OCI-LY3 (cell line): Measurements from ENCODE around the gene ANKRD33B.
"Not testable (repeated sequence)": the region's sequence is repeated elsewhere in the genome, so short reads cannot be mapped to it uniquely, and the experiment has no call there.

Experiments used
- H2AFZ ChIP-seq: fragments of 200-600, 300-600 bp; shearing (Covaris generic); 2 replicates; pipeline ENCODE4 v1.6.0; 2014; ENCODE audit warnings: antibody characterized with exemption, low read depth, low read length
- H3K27ac ChIP-seq: fragments of 200-600, 300-600 bp; sonication (generic); 2 replicates; pipeline ENCODE4 v1.5.1; 2014; ENCODE audit warnings: mild to moderate bottlenecking, low read length, moderate library complexity, mixed read lengths
- H3K27me3 ChIP-seq: fragments of 200-600, 300-600 bp; sonication (generic); 2 replicates; pipeline ENCODE4 v1.6.1; 2014; ENCODE audit warnings: low read depth, low read length, mixed read lengths
- H3K36me3 ChIP-seq: fragments of 200-600, 300-600 bp; sonication (generic); replicated peaks from 2 replicates; pipeline ENCODE3; 2014; ENCODE audit warnings: low read depth, low read length, mixed read lengths
- H3K4me1 ChIP-seq: fragments of 300-600, 200-600 bp; sonication (generic); 2 replicates; pipeline ENCODE4 v1.6.1; 2014; ENCODE audit warnings: low read length, mixed read lengths
- H3K4me2 ChIP-seq: fragments of 200-600, 300-600 bp; sonication (generic); 2 replicates; pipeline ENCODE4 v1.6.1; 2014; ENCODE audit warnings: low read length, mixed read lengths
- H3K4me3 ChIP-seq: fragments of 300-600, 200-600 bp; sonication (generic); 2 replicates; pipeline ENCODE4 v1.5.1; 2014; ENCODE audit warnings: antibody characterized with exemption, mild to moderate bottlenecking, low read length, moderate library complexity
- H3K79me2 ChIP-seq: fragments of 300-600, 200-600 bp; shearing (Covaris generic); 2 replicates; pipeline ENCODE4 v1.6.1; 2014; ENCODE audit warnings: mild to moderate bottlenecking, low read length, mixed read lengths
- H3K9ac ChIP-seq: fragments of 300-600, 200-600 bp; shearing (Covaris generic); 2 replicates; pipeline ENCODE4 v1.6.0; 2014; ENCODE audit warnings: mild to moderate bottlenecking, low read length, moderate library complexity
- H3K9me3 ChIP-seq: fragments of 200-600, 300-600 bp; shearing (Covaris generic); 2 replicates; pipeline ENCODE4 v1.6.1; 2014; ENCODE audit warnings: low read length, mixed read lengths; ENCODE audit not compliant: insufficient read depth
- H4K20me1 ChIP-seq: fragments of 200-600, 300-600 bp; sonication (generic); 2 replicates; pipeline ENCODE4 v1.6.1; 2016; ENCODE audit warnings: low read length, mixed read lengths; ENCODE audit not compliant: insufficient read depth
- CTCF ChIP-seq: fragments of 200-600, 300-600 bp; sonication (generic); IDR thresholded peaks from 2 replicates; pipeline ENCODE4 v1.5.1; 2014; ENCODE audit warnings: antibody characterized with exemption, low read length, low read depth
- EZH2phosphoT487 ChIP-seq: fragments of 200-600 bp; shearing (Covaris generic); IDR thresholded peaks from 2 replicates; pipeline ENCODE4 v1.6.1; 2018; ENCODE audit warnings: antibody characterized with exemption, mixed run types, low read depth

Gene ANKRD33B

DNA sequence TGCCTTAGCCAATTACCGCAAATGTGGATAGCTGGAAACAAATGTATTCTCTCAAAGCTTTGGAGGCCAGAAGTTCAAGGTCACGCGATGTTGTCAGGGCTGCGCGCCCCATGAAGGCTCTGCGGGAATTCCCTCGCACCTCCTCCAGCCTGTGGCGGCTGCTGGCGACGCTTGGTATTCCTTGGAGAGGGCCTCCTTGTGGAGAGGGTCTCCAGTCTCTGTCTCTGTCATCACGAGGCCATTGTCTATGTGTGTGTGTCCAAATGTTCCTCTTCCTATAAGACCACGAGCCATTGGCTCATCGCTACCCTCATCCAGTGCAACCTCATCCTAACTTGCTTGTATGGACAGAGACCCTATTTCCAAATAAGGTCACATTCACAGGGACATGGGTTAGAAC is 97.5 kb downstream of the ANKRD33B start:
- Histone ChIP-seq H3K9ac (no peak overlapping the region), H3K36me3 (peaks cover 5% of the 10 kb centered on the region), H3K9me3 (no peaks in the 10 kb centered on the region), H3K79me2 (no peaks in the 10 kb centered on the region), H4K20me1 (no peaks in the 10 kb centered on the region), H3K4me3 (no peak overlapping the region), H3K27ac (no peak overlapping the region), H3K4me1 (no peaks in the 10 kb centered on the region), H3K27me3 (no peaks in the 10 kb centered on the region), H3K4me2 (no peak overlapping the region), H2AFZ (no peak overlapping the region)
- no peak for TF ChIP-seq EZH2phosphoT487
- no peak for TF ChIP-seq CTCF

DNA sequence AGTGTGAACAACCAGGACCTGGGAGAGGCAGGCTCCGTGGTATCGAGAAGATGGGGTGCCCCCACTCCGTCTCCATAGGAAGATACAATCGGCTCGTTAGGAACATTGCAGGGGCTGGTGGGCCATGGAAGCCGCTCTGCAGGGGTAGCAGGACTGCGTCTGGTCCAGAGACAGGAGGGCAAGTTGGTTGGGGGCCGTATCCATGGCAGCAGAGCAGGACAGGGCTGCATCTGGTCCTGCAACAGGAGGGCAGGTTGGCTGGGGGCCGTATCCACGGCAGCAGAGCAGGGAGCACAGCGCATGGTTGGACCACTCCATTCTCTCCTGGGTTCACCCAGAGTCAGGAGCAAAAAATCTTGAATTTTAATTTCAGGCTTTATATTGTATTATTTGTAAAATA is 98.2 kb downstream of the ANKRD33B start:
- no peak for TF ChIP-seq CTCF
- no peak for TF ChIP-seq EZH2phosphoT487
- H3K36me3 ChIP-seq = peaks cover 5% of the 10 kb centered on the region
- H3K4me2 ChIP-seq = no peak overlapping the region
- H3K4me3 ChIP-seq = no peak overlapping the region
- H3K27ac ChIP-seq = no peak overlapping the region
- H3K9ac ChIP-seq = no peak overlapping the region
- no peaks in the 10 kb centered on the region for H3K27me3 ChIP-seq
- no peak overlapping the region for H2AFZ ChIP-seq
- H3K4me1 ChIP-seq = no peaks in the 10 kb centered on the region
- H3K9me3 ChIP-seq = no peaks in the 10 kb centered on the region
- no peaks in the 10 kb centered on the region for H3K79me2 ChIP-seq
- H4K20me1 ChIP-seq = no peaks in the 10 kb centered on the region

GRCh38 chr5:10662661-10663488 is 99.0 kb downstream of the ANKRD33B start:
- H3K4me3 ChIP-seq = no peak overlapping the region
- H3K9me3 ChIP-seq = no peaks in the 10 kb centered on the region
- H3K27me3 ChIP-seq = no peaks in the 10 kb centered on the region
- no peak overlapping the region for H3K9ac ChIP-seq
- H3K4me1 ChIP-seq = no peaks in the 10 kb centered on the region
- no peak overlapping the region for H3K27ac ChIP-seq
- H3K79me2 ChIP-seq = no peaks in the 10 kb centered on the region
- no peak overlapping the region for H3K4me2 ChIP-seq
- H4K20me1 ChIP-seq = no peaks in the 10 kb centered on the region
- peaks cover 3% of the 10 kb centered on the region for H3K36me3 ChIP-seq
- no peak overlapping the region for H2AFZ ChIP-seq
- no peak for TF ChIP-seq CTCF
- no peak for TF ChIP-seq EZH2phosphoT487

- Histone ChIP-seq H3K27ac (no peak overlapping the region), H4K20me1 (no peaks in the 10 kb centered on the region), H3K79me2 (no peaks in the 10 kb centered on the region), H2AFZ (no peak overlapping the region), H3K9me3 (no peaks in the 10 kb centered on the region), H3K4me1 (no peaks in the 10 kb centered on the region), H3K9ac (no peak overlapping the region), H3K4me2 (no peak overlapping the region), H3K27me3 (no peaks in the 10 kb centered on the region), H3K36me3 (no peaks in the 10 kb centered on the region), H3K4me3 (no peak overlapping the region)
- TF ChIP-seq CTCF (no peak), EZH2phosphoT487 (no peak)
Measured at GRCh38 chr5:10663489-10664179, 99.8 kb downstream of the ANKRD33B start.

DNA sequence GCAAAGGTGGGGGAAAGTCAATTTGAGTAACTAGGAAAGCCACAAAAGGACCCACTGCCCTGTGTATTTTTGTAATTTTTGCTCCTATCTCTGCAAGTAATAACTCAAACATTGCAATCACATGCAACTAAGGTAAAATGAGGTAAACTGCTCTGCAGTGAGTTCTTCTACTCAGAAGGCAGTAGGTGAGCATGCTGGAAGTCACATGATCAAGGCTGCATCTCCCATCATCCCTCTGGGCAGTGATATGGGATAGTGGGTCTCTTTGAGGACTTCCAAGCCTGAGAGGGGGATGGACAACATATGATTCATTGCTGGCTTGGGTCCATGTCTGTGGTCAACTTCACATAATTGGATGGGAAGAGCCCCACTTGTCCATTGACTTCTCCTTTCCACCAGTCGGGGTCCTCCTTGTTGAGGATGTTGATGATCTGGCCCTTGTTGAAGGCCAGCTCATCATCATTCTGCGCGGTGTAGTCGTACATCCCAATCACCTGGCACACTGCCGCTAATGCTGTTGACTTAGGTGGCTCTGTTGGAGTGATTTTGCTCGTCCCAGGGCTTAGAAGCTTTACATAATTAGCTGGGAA is 100.4 kb downstream of the ANKRD33B start:
- not testable (repeated sequence) for H3K27me3 ChIP-seq, H2AFZ ChIP-seq, H3K79me2 ChIP-seq, H3K9me3 ChIP-seq, H3K4me1 ChIP-seq, H3K4me3 ChIP-seq, H3K4me2 ChIP-seq, H4K20me1 ChIP-seq, H3K27ac ChIP-seq, H3K36me3 ChIP-seq, H3K9ac ChIP-seq
